Suprapubic skin (tissue), 4 donors: ENCODE data around the gene ARHGAP18. TPM values are rescaled to one million over a fixed set of nuclear protein-coding genes. Genes with fewer than 3 reads are reported as not detected.

Experiments used
- DNase-seq, 2 donors: peaks; one replicate each; pipeline ENCODE4 v3.0.0-alpha.2; 2019; ENCODE audit warnings: low spot score in 2 of 2
- H3K27ac ChIP-seq: fragments of 200-600 bp; sonication (generic); one replicate; pipeline ENCODE4 v1.5.1; 2019
- H3K27me3 ChIP-seq: fragments of 200-600 bp; sonication (generic); one replicate; pipeline ENCODE4 v1.5.1; 2019
- H3K36me3 ChIP-seq: fragments of 200-600 bp; sonication (generic); one replicate; pipeline ENCODE4 v1.5.1; 2019
- H3K4me1 ChIP-seq: fragments of 200-600 bp; sonication (generic); one replicate; pipeline ENCODE4 v1.5.1; 2019
- H3K4me3 ChIP-seq: fragments of 200-600 bp; sonication (generic); one replicate; pipeline ENCODE4 v1.5.1; 2019; ENCODE audit warnings: mild to moderate bottlenecking
- H3K9me3 ChIP-seq: fragments of 200-600 bp; sonication (generic); one replicate; pipeline ENCODE4 v1.5.1; 2019
- CTCF ChIP-seq, 2 donors: fragments of 200-600 bp in 1 of 2; fragments of 450-650 bp in 1 of 2; sonication (generic) in 1 of 2; IDR thresholded peaks; one replicate each; pipeline ENCODE4 v1.5.1; 2016 to 2019; ENCODE audit warnings: antibody characterized with exemption in 2 of 2, mild to moderate bottlenecking in 1 of 2, moderate library complexity in 1 of 2
- EP300 ChIP-seq: sonication (generic); formaldehyde crosslinking; IDR thresholded peaks from one replicate; pipeline ENCODE4 v1.6.1; 2017; ENCODE audit warnings: antibody characterized with exemption
- POLR2A ChIP-seq, 2 donors: fragments of 450-650 bp; IDR thresholded peaks; one replicate each; pipeline ENCODE4 v1.6.1; 2017; ENCODE audit warnings: antibody characterized with exemption in 2 of 2, mild to moderate bottlenecking in 2 of 2, moderate library complexity in 2 of 2
- POLR2AphosphoS5 ChIP-seq, 3 donors: sonication (generic); formaldehyde crosslinking; IDR thresholded peaks; one replicate each; pipeline ENCODE4 v1.6.1; 2017; ENCODE audit warnings: antibody characterized with exemption in 3 of 3
- WGBS: methylation state at CpG from one replicate; pipeline ENCODE4 v1.1.5; 2018; 5-methylcytosine and 5-hydroxymethylcytosine counted together
- total RNA-seq, 4 donors: library from RNA; depleted of rRNA; stranded (reverse); fragments of >200 nt; gene quantifications; one replicate each; pipeline ENCODE4 v1.1.0, GENCODE V29; 2016

Gene ARHGAP18
- total RNA-seq, 4 donors from 2014 or later: 7.1 to 14.2 (median 11.0) TPM

- H3K36me3 ChIP-seq: no peaks in the 10 kb centered on the region
- TF ChIP-seq EP300 (no peak), CTCF (IDR thresholded peaks at IDR 0.05) (no peak)
- H3K4me3 ChIP-seq: no peak overlapping the region
- 47% methylated on average over 4 of the region's 4 CpGs for WGBS
- H3K9me3 ChIP-seq: no peaks in the 10 kb centered on the region
- DNase-seq: no peak
- peak overlapping the region; percentile 17 for H3K27ac ChIP-seq
- H3K4me1 ChIP-seq: peaks cover 33% of the 10 kb centered on the region
- H3K27me3 ChIP-seq: no peaks in the 10 kb centered on the region
Observed at GRCh38 chr6:129749749-129750120, 39.8 kb upstream of the ARHGAP18 start.

- 67% methylated on average over 7 of the region's 7 CpGs for WGBS
Observed at GRCh38 chr6:129748901-129749748, 39.1 kb upstream of the ARHGAP18 start.

GRCh38 chr6:129748212-129748900 is 38.4 kb upstream of the ARHGAP18 start:
- Histone ChIP-seq H3K27ac (peak overlapping the region; percentile 62), H3K4me3 (no peak overlapping the region), H3K36me3 (no peaks in the 10 kb centered on the region), H3K27me3 (no peaks in the 10 kb centered on the region), H3K4me1 (peaks cover 36% of the 10 kb centered on the region), H3K9me3 (no peaks in the 10 kb centered on the region)
- 42% methylated on average over 4 of the region's 4 CpGs for WGBS
- DNase-seq: no peak
- no peak for TF ChIP-seq EP300
- TF ChIP-seq POLR2AphosphoS5 (IDR thresholded peaks at IDR 0.05): no peak
- peak in 1 of 2 donors; percentile 12 for TF ChIP-seq CTCF (IDR thresholded peaks at IDR 0.05)

More at GRCh38 chr6:129748901-129749748, 39.1 kb upstream of the ARHGAP18 start:
- no peaks in the 10 kb centered on the region for H3K27me3 ChIP-seq
- no peak overlapping the region for H3K4me3 ChIP-seq
- H3K36me3 ChIP-seq: no peaks in the 10 kb centered on the region
- no peak for DNase-seq
- peaks cover 36% of the 10 kb centered on the region for H3K4me1 ChIP-seq
- H3K9me3 ChIP-seq: no peaks in the 10 kb centered on the region
- peak overlapping the region; percentile 62 for H3K27ac ChIP-seq
- TF ChIP-seq CTCF (IDR thresholded peaks at IDR 0.05) (no peak), POLR2A (IDR thresholded peaks at IDR 0.05) (no peak), EP300 (no peak), POLR2AphosphoS5 (IDR thresholded peaks at IDR 0.05) (no peak)

- H3K4me3 ChIP-seq: no peak overlapping the region
- WGBS: 88% methylated on average over 4 of the region's 4 CpGs
- TF ChIP-seq CTCF (IDR thresholded peaks at IDR 0.05): no peak
- TF ChIP-seq POLR2A (IDR thresholded peaks at IDR 0.05): no peak
- no peak for TF ChIP-seq POLR2AphosphoS5 (IDR thresholded peaks at IDR 0.05)
- no peak for TF ChIP-seq EP300
- no peaks in the 10 kb centered on the region for H3K36me3 ChIP-seq
- no peaks in the 10 kb centered on the region for H3K9me3 ChIP-seq
- peaks cover 36% of the 10 kb centered on the region for H3K4me1 ChIP-seq
- no peak overlapping the region for H3K27ac ChIP-seq
- DNase-seq: no peak
- no peaks in the 10 kb centered on the region for H3K27me3 ChIP-seq
Observed at GRCh38 chr6:129747588-129748112, 37.7 kb upstream of the ARHGAP18 start.

GRCh38 chr6:129744880-129745237 is 34.9 kb upstream of the ARHGAP18 start:
- H3K9me3 ChIP-seq: no peaks in the 10 kb centered on the region
- H3K27ac ChIP-seq: no peak overlapping the region
- no peak for TF ChIP-seq CTCF (IDR thresholded peaks at IDR 0.05)
- no peak for TF ChIP-seq EP300
- no peak for TF ChIP-seq POLR2AphosphoS5 (IDR thresholded peaks at IDR 0.05)
- no peak for TF ChIP-seq POLR2A (IDR thresholded peaks at IDR 0.05)
- H3K4me3 ChIP-seq: no peak overlapping the region
- H3K4me1 ChIP-seq: peaks cover 27% of the 10 kb centered on the region
- no peaks in the 10 kb centered on the region for H3K36me3 ChIP-seq
- DNase-seq: no peak
- no peaks in the 10 kb centered on the region for H3K27me3 ChIP-seq
- WGBS: 78% methylated on average over 6 of the region's 6 CpGs
